ENCODE measurements around the gene PELI2. TPM values are rescaled to one million over a fixed set of nuclear protein-coding genes. Genes with fewer than 3 reads are reported as not detected.
A peak's percentile ranks its signal among the peaks of the same experiment; 100 is the strongest.

The PELI2 gene
- total and polyA plus RNA-seq, 8 donors = 6.0 to 46.6 (median 32.6) TPM

DNA sequence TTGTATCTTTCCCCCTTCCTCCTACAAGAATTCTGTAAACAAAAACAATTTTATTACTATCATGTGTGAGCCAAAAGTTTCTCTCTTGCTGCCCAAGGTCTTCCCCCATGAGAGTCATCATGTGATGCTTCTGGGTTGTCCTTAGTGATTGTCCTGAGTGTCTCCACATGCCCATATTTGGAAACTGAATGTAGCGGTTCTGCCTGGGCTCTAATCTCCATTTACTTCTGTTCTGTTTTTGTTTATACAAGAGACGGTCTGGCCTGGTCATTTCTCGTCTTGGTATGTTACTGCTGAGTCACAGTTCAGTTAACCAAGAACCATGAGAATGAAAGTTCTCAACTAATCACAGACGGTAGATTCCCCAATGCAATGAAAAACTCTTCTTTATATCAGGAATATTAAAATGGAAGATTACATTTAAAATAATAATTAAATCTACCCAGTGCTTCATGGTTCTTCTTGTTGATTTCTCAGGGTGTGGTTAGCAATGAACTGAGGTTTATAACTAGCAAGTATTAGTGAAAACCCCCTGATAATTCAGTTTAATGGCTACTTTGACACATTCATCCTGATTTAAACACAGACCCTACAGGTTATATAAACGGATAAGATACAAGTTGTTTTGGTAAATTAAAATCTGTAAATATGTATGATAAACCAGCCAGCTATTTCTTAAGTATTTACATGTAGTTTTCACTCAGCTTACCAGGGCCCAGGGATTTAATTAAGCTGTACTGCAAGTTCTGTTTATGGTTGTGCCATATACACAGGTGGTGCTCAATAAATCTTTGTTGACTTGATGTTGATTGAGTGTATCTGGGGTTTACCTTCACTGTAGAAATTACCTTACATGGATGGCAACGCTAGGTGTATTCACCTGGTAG lies 81.1 kb downstream of the PELI2 start:
- DNase-seq (no peak), FAIRE-seq (peak; percentile 75), ATAC-seq (peak; percentile 57 to 77 (median 72))
- Histone ChIP-seq H3K27ac (peak overlapping the region in 2 of 4 donors; percentile 28 to 57), H3K4me3 (no peak overlapping the region), H3K36me3 (no peaks in the 10 kb centered on the region), H3K27me3 (no peaks in the 10 kb centered on the region), H3K4me1 (peaks cover 27 to 41% (median 33%) of the 10 kb centered on the region in 3 donors), H3K9me3 (no peaks in the 10 kb centered on the region)
- intact Hi-C loops (cut with DNase I) = loop anchor here in 1 of 3 donors (10.0 kb wide), 1 partner anchor 45 kb away; no protein-coding TSS in a partner anchor
- TF ChIP-seq, protein P1, sequence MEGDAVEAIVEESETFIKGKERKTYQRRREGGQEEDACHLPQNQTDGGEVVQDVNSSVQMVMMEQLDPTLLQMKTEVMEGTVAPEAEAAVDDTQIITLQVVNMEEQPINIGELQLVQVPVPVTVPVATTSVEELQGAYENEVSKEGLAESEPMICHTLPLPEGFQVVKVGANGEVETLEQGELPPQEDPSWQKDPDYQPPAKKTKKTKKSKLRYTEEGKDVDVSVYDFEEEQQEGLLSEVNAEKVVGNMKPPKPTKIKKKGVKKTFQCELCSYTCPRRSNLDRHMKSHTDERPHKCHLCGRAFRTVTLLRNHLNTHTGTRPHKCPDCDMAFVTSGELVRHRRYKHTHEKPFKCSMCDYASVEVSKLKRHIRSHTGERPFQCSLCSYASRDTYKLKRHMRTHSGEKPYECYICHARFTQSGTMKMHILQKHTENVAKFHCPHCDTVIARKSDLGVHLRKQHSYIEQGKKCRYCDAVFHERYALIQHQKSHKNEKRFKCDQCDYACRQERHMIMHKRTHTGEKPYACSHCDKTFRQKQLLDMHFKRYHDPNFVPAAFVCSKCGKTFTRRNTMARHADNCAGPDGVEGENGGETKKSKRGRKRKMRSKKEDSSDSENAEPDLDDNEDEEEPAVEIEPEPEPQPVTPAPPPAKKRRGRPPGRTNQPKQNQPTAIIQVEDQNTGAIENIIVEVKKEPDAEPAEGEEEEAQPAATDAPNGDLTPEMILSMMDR (IDR thresholded peaks at IDR 0.05) = no peak
- whole genome bisulfite sequencing, 2 donors = 29 to 38% methylated on average over 6 of the region's 6 CpGs

DNA sequence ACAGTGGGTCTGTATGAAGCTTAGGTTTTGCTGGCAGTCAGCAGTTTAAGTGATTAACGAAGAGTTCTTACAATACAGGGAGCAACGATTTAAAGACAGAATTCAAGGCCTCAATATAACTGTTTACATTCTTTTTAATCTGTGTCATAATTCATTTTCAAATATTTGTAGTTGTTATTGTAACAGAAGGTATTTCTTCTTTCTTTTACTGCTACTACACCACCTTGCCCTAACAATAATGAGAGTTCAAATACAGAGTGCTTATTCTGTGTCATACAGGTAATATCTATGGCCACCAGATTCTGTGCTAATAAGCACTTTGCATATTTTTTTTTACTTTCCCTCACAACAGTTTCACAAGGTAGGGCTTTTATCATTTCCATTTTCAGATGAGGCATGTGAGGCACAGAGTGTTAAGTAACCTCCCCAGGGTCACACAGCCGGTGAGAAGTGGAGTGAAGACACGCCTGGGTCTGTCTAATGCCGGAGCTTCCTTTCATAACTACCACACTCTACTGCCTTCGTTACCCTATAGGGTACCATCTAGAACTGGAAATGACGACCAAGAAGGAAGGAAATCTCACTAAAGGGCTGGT lies 81.9 kb downstream of the PELI2 start:
- ATAC-seq (peak; percentile 5 to 22 (median 10)), FAIRE-seq (no peak), DNase-seq (no peak)
- intact Hi-C loops (cut with DNase I) = loop anchor here in 1 of 3 donors (10.0 kb wide), 1 partner anchor 45 kb away; no protein-coding TSS in a partner anchor
- Histone ChIP-seq H3K27me3 (no peaks in the 10 kb centered on the region), H3K4me3 (no peak overlapping the region), H3K36me3 (no peaks in the 10 kb centered on the region), H3K9me3 (no peaks in the 10 kb centered on the region), H3K4me1 (peaks cover 27 to 40% (median 35%) of the 10 kb centered on the region in 3 donors), H3K27ac (peak overlapping the region in 2 of 4 donors; percentile 28 to 57)
- TF ChIP-seq, protein P1 (IDR thresholded peaks at IDR 0.05) = no peak
- 43 to 48% methylated on average over 7 of the region's 7 CpGs for WGBS, 2 donors

DNA sequence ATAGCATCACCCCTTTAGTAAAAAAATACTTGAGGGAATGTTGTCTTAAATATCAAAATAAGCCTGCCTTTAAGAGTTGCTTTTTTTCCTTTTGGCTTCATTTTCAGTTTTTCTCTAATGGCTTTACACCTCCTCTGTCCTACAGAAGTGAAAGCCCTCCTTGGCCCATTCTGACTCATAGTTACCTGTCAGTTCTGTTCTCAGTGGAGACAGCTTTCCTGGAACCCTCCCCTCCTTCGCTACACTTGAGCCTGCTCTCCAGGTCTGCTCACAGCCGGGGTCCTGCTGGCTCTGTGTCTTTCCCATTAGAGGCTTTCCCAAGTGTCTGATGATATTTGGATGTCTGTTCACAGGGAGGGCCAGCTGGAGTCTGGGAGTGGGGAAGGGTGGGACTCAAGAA lies 84.0 kb downstream of the PELI2 start:
- Histone ChIP-seq H3K4me1 (peaks cover 40 to 44% (median 43%) of the 10 kb centered on the region in 3 donors), H3K27me3 (no peaks in the 10 kb centered on the region), H3K4me3 (no peak overlapping the region), H3K36me3 (no peaks in the 10 kb centered on the region), H3K27ac (no peak overlapping the region), H3K9me3 (no peaks in the 10 kb centered on the region)
- DNase-seq (no peak), ATAC-seq (no peak), FAIRE-seq (no peak)
- TF ChIP-seq, protein P1 (IDR thresholded peaks at IDR 0.05) = no peak
- 42 to 63% methylated on average over 2 of the region's 2 CpGs for WGBS, 2 donors
- intact Hi-C loops (cut with DNase I) = no loop called here

DNA sequence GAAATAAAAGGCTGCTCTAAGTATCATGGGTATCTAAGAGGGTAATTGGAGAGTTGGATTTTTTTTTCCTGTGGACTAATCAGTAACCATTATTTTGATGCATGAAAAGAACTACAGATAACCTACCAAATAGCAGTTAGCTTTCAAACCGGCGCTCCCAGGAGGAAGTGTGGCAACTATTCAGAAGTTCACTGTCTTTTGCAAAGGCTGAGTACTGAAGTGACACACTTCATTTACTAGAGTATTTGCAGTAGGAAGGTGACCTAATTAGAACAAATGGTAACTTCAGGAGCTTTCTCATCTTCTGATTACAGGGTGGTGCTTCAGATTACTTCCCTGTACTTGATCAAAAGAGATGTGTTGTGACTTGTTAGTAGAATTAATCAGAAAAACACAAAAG lies 87.7 kb downstream of the PELI2 start:
- FAIRE-seq (no peak), DNase-seq (no peak), ATAC-seq (peak; percentile 42 to 66 (median 58))
- Histone ChIP-seq H3K27ac (peak overlapping the region in 1 of 4 donors; percentile 20), H3K27me3 (no peaks in the 10 kb centered on the region), H3K4me1 (peaks cover 26 to 29% (median 27%) of the 10 kb centered on the region in 3 donors), H3K9me3 (no peaks in the 10 kb centered on the region), H3K4me3 (no peak overlapping the region), H3K36me3 (no peaks in the 10 kb centered on the region)
- TF ChIP-seq, protein P1 (IDR thresholded peaks at IDR 0.05) = no peak
- intact Hi-C loops (cut with DNase I) = loop anchor here in 1 of 3 donors (5.0 kb wide), 1 partner anchor 46 kb away; no protein-coding TSS in a partner anchor
- 14 to 16% methylated on average over 2 of the region's 2 CpGs for WGBS, 2 donors
